GM12892 (cell line): Measurements from ENCODE around the gene RNF181.

Experiments used
- POLR2A ChIP-seq: IDR thresholded peaks from 2 replicates; pipeline ENCODE4 v1.6.1; 2011; ENCODE audit warnings: low read depth, low read length, control low read depth
- POLR2AphosphoS5 ChIP-seq: IDR thresholded peaks from 2 replicates; pipeline ENCODE4 v1.6.1; 2011; ENCODE audit warnings: low read depth, low read length, control low read depth

DNA sequence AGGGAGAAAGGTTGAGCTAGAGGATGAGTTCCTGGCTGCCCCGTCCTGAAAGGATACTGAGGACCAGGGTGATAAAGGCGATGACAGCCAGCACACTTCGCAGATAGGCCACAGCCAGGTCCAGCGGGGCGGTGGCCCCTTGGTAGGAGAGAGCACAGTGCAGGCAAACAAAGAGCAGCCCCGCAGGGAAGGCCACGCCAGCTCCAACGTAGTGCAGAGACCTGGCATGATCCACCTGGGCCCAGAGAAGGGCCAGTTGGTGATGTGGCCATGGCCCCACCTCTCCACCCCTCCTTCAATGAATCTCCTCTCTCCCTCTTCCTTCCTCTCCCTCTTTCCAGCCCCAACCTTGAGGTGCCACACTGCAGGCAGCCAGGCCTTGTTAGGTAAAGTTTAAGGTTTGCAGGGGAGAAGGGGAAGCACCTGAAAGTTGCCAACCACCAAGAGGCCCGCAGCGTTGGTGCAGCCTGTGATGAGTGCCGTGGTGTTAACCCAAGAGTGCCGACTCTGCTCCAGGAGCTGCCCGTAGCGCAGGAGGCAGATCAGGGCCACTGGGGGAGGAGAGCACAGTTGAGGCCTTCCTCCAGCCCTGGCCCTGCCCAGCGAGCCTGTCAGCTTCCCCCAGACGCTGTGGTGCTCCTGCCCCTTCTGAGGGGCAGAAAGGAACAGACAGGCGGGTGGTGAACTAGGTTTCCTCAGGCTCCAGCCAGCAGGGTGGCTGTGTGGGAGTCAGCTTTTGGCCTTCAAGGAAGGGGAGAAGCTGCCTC is 4.1 kb downstream of the RNF181 start:
- TF ChIP-seq POLR2AphosphoS5 (no peak; the same call in 1 of the 2 replicates), POLR2A (0 out of 2 replicates have a peak, but pooled peaks have one; percentile 17)
